Measurements from ENCODE around the gene TIMM10B.

TIMM10B gene

GRCh38 chr11:6481012-6481923 is at the start of gene TIMM10B, which contains the start of gene ARFIP2:
Gene TIMM10B, plus strand, starts transcription at chr11:6481501. Its CDS starts 16 bp downstream, at chr11:6481517.
Gene ARFIP2, minus strand, starts transcription at chr11:6481331. Its CDS starts 910 bp downstream, at chr11:6480421.
- no peaks in the 10 kb centered on the region for H3K27me3 ChIP-seq (ENCODE audit: control insufficient read depth, insufficient read depth, low read length)
- H3K4me1 ChIP-seq (ENCODE audit: control insufficient read depth, low read depth, low read length): peaks cover 4% of the 10 kb centered on the region
- H3K9ac ChIP-seq (ENCODE audit: low read length): peak within 1 kb of the TSS; percentile 95
- peaks cover 62% of the 10 kb centered on the region for H3K36me3 ChIP-seq (ENCODE audit: control insufficient read depth, low read depth, low read length)
- no peaks in the 10 kb centered on the region for H3K9me3 ChIP-seq (ENCODE audit: control insufficient read depth, low read depth, low read length)
- peak within 1 kb of the TSS; percentile 94 for H3K4me3 ChIP-seq (ENCODE audit: low read length)
- H3K27ac ChIP-seq (ENCODE audit: low read length): peak within 1 kb of the TSS; percentile 66

GRCh38 chr11:6431861-6432260 is 49.4 kb upstream of the TIMM10B start:
- Histone ChIP-seq H3K4me3 (ENCODE audit: low read length) (no peak overlapping the region), H3K27ac (ENCODE audit: low read length) (no peak overlapping the region), H3K9ac (ENCODE audit: low read length) (no peak overlapping the region), H3K9me3 (ENCODE audit: control insufficient read depth, low read depth, low read length) (no peaks in the 10 kb centered on the region), H3K27me3 (ENCODE audit: control insufficient read depth, insufficient read depth, low read length) (no peaks in the 10 kb centered on the region), H3K4me1 (ENCODE audit: control insufficient read depth, low read depth, low read length) (peaks cover 5% of the 10 kb centered on the region), H3K36me3 (ENCODE audit: control insufficient read depth, low read depth, low read length) (no peaks in the 10 kb centered on the region)

GRCh38 chr11:6433998-6434660 is 47.2 kb upstream of the TIMM10B start:
- Histone ChIP-seq H3K27ac (ENCODE audit: low read length) (no peak overlapping the region), H3K9ac (ENCODE audit: low read length) (no peak overlapping the region), H3K27me3 (ENCODE audit: control insufficient read depth, insufficient read depth, low read length) (no peaks in the 10 kb centered on the region), H3K4me3 (ENCODE audit: low read length) (no peak overlapping the region), H3K36me3 (ENCODE audit: control insufficient read depth, low read depth, low read length) (no peaks in the 10 kb centered on the region), H3K9me3 (ENCODE audit: control insufficient read depth, low read depth, low read length) (no peaks in the 10 kb centered on the region), H3K4me1 (ENCODE audit: control insufficient read depth, low read depth, low read length) (no peaks in the 10 kb centered on the region)

- Histone ChIP-seq H3K9me3 (ENCODE audit: control insufficient read depth, low read depth, low read length) (no peaks in the 10 kb centered on the region), H3K27me3 (ENCODE audit: control insufficient read depth, insufficient read depth, low read length) (no peaks in the 10 kb centered on the region), H3K9ac (ENCODE audit: low read length) (no peak overlapping the region), H3K4me3 (ENCODE audit: low read length) (no peak overlapping the region), H3K36me3 (ENCODE audit: control insufficient read depth, low read depth, low read length) (no peaks in the 10 kb centered on the region), H3K4me1 (ENCODE audit: control insufficient read depth, low read depth, low read length) (no peaks in the 10 kb centered on the region), H3K27ac (ENCODE audit: low read length) (no peak overlapping the region)
Observed at GRCh38 chr11:6437423-6437822, 43.9 kb upstream of the TIMM10B start.

- Histone ChIP-seq H3K4me1 (ENCODE audit: control insufficient read depth, low read depth, low read length) (no peaks in the 10 kb centered on the region), H3K36me3 (ENCODE audit: control insufficient read depth, low read depth, low read length) (no peaks in the 10 kb centered on the region), H3K9ac (ENCODE audit: low read length) (no peak overlapping the region), H3K27ac (ENCODE audit: low read length) (no peak overlapping the region), H3K27me3 (ENCODE audit: control insufficient read depth, insufficient read depth, low read length) (no peaks in the 10 kb centered on the region), H3K9me3 (ENCODE audit: control insufficient read depth, low read depth, low read length) (no peaks in the 10 kb centered on the region), H3K4me3 (ENCODE audit: low read length) (no peak overlapping the region)
Observed at GRCh38 chr11:6437993-6438392, 43.3 kb upstream of the TIMM10B start.

- Histone ChIP-seq H3K9ac (ENCODE audit: low read length) (no peak overlapping the region), H3K4me3 (ENCODE audit: low read length) (no peak overlapping the region), H3K9me3 (ENCODE audit: control insufficient read depth, low read depth, low read length) (no peaks in the 10 kb centered on the region), H3K36me3 (ENCODE audit: control insufficient read depth, low read depth, low read length) (no peaks in the 10 kb centered on the region), H3K27me3 (ENCODE audit: control insufficient read depth, insufficient read depth, low read length) (no peaks in the 10 kb centered on the region), H3K27ac (ENCODE audit: low read length) (no peak overlapping the region), H3K4me1 (ENCODE audit: control insufficient read depth, low read depth, low read length) (no peaks in the 10 kb centered on the region)
Observed at GRCh38 chr11:6438979-6439571, 42.2 kb upstream of the TIMM10B start.

- Histone ChIP-seq H3K4me1 (ENCODE audit: control insufficient read depth, low read depth, low read length) (no peaks in the 10 kb centered on the region), H3K27me3 (ENCODE audit: control insufficient read depth, insufficient read depth, low read length) (no peaks in the 10 kb centered on the region), H3K4me3 (ENCODE audit: low read length) (no peak within 1 kb of the TSS), H3K36me3 (ENCODE audit: control insufficient read depth, low read depth, low read length) (no peaks in the 10 kb centered on the region), H3K9me3 (ENCODE audit: control insufficient read depth, low read depth, low read length) (no peaks in the 10 kb centered on the region), H3K9ac (ENCODE audit: low read length) (no peak within 1 kb of the TSS), H3K27ac (ENCODE audit: low read length) (no peak within 1 kb of the TSS)
Observed at GRCh38 chr11:6440906-6441358, 40.4 kb upstream of the TIMM10B start, which contains the start of gene HPX. Gene HPX, minus strand, starts transcription at chr11:6440987. Its CDS starts 24 bp downstream, at chr11:6440963.

- Histone ChIP-seq H3K4me3 (ENCODE audit: low read length) (no peak overlapping the region), H3K9ac (ENCODE audit: low read length) (no peak overlapping the region), H3K4me1 (ENCODE audit: control insufficient read depth, low read depth, low read length) (no peaks in the 10 kb centered on the region), H3K9me3 (ENCODE audit: control insufficient read depth, low read depth, low read length) (no peaks in the 10 kb centered on the region), H3K36me3 (ENCODE audit: control insufficient read depth, low read depth, low read length) (no peaks in the 10 kb centered on the region), H3K27ac (ENCODE audit: low read length) (no peak overlapping the region), H3K27me3 (ENCODE audit: control insufficient read depth, insufficient read depth, low read length) (no peaks in the 10 kb centered on the region)
Observed at GRCh38 chr11:6442441-6442840, 38.9 kb upstream of the TIMM10B start.

GRCh38 chr11:6443269-6444003 is 37.9 kb upstream of the TIMM10B start:
- Histone ChIP-seq H3K36me3 (ENCODE audit: control insufficient read depth, low read depth, low read length) (no peaks in the 10 kb centered on the region), H3K4me3 (ENCODE audit: low read length) (no peak overlapping the region), H3K4me1 (ENCODE audit: control insufficient read depth, low read depth, low read length) (no peaks in the 10 kb centered on the region), H3K9ac (ENCODE audit: low read length) (no peak overlapping the region), H3K9me3 (ENCODE audit: control insufficient read depth, low read depth, low read length) (no peaks in the 10 kb centered on the region), H3K27me3 (ENCODE audit: control insufficient read depth, insufficient read depth, low read length) (no peaks in the 10 kb centered on the region), H3K27ac (ENCODE audit: low read length) (no peak overlapping the region)

- Histone ChIP-seq H3K4me3 (ENCODE audit: low read length) (no peak overlapping the region), H3K27ac (ENCODE audit: low read length) (no peak overlapping the region), H3K9me3 (ENCODE audit: control insufficient read depth, low read depth, low read length) (no peaks in the 10 kb centered on the region), H3K36me3 (ENCODE audit: control insufficient read depth, low read depth, low read length) (peaks cover 9% of the 10 kb centered on the region), H3K9ac (ENCODE audit: low read length) (no peak overlapping the region), H3K27me3 (ENCODE audit: control insufficient read depth, insufficient read depth, low read length) (no peaks in the 10 kb centered on the region), H3K4me1 (ENCODE audit: control insufficient read depth, low read depth, low read length) (no peaks in the 10 kb centered on the region)
Observed at GRCh38 chr11:6448574-6448973, 32.7 kb upstream of the TIMM10B start.

GRCh38 chr11:6452219-6452618 is 29.1 kb upstream of the TIMM10B start:
- Histone ChIP-seq H3K9ac (ENCODE audit: low read length) (no peak overlapping the region), H3K9me3 (ENCODE audit: control insufficient read depth, low read depth, low read length) (no peaks in the 10 kb centered on the region), H3K4me3 (ENCODE audit: low read length) (no peak overlapping the region), H3K4me1 (ENCODE audit: control insufficient read depth, low read depth, low read length) (no peaks in the 10 kb centered on the region), H3K27ac (ENCODE audit: low read length) (no peak overlapping the region), H3K36me3 (ENCODE audit: control insufficient read depth, low read depth, low read length) (peaks cover 24% of the 10 kb centered on the region), H3K27me3 (ENCODE audit: control insufficient read depth, insufficient read depth, low read length) (no peaks in the 10 kb centered on the region)

Data from iPS-18a (cell line).